ENCODE results near the gene FAM124B. TPM values are rescaled to one million over a fixed set of nuclear protein-coding genes. Genes with fewer than 3 reads are reported as not detected.

FAM124B gene
- total RNA-seq, 4 donors from 2014 or later, result 0.38 to 2.7 (median 1.2) TPM

DNA sequence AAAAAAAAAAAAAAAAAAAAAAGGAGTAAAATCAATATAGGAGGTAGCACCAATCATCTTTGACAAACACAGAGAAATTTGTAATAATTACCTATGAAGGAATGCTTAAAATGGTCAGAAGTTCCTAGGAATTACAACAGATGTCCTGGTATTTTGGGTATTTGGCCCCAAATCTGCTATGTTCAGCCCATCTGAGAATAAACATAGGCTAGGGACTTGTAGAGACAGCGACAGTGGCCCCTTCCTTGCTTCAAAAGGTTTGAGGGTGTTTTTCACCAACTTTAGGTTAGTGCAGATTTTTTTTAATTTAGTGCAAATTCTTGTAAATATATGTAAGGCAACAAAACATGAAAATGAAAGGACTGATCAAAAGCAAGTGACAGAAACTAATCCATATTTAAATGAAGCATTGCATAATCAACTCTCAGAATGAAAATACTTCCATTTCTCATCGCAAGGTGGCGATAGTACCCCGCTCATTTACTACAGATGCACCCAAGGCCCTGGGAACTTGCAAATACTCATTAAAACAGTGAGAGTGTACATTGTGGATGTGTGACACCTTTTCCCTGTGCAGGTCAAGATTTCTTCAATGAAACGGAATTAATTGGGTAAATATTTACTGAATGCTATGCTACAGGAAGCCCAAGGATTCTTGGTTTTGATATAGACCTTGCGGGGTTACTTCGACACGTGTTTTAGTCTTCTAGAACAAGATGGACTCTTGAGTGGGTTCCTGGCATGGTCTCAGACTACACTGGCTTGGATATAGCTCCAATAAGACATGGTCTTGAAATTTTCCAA lies 44.6 kb downstream of the FAM124B start:
- 48 to 50% methylated on average over 8 of the region's 8 CpGs for WGBS, 2 donors
- intact Hi-C loops (cut with DNase I), result loop anchor here (5.0 to 10.0 kb wide), 2 partner anchors 295 to 418 kb away; no protein-coding TSS in a partner anchor

DNA sequence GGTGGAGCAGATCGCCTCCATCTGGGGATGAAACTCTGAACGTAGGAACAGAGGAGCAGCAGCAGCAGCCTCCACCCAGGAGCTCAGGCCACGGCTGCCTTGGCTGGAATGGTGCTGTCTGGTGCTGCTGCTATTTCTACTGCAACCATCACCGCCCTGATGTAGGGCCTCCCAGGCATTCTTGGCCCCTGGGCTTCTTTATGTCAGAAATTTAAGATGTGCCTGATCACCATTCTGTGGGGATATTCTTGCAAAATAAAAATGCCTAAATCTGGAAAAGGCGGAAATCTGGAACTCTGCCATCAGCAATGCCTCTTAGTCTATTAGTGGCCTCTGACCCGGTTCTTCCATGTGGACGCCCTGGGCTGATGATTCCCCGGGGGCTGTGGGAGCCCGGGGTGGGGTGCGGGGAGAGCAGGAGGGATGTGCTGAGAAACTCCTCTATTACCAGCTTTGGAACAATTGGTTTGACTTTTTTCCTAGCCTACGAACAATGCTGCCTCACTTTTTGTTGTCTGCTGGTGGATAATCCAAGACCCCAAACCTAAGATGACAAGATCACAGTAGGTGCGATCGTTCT lies 47.2 kb downstream of the FAM124B start:
- Histone ChIP-seq H3K27ac (no peak overlapping the region), H3K9me3 (no peaks in the 10 kb centered on the region), H3K4me3 (no peak overlapping the region), H3K4me1 (no peaks in the 10 kb centered on the region), H3K36me3 (no peaks in the 10 kb centered on the region), H3K27me3 (no peaks in the 10 kb centered on the region)
- DNase-seq, result no peak
- intact Hi-C loops (cut with DNase I), result loop anchor here (5.0 to 10.0 kb wide), 2 partner anchors 298 to 420 kb away; no protein-coding TSS in a partner anchor
- TF ChIP-seq POLR2A (IDR thresholded peaks at IDR 0.05), result no peak
- TF ChIP-seq, protein P1, sequence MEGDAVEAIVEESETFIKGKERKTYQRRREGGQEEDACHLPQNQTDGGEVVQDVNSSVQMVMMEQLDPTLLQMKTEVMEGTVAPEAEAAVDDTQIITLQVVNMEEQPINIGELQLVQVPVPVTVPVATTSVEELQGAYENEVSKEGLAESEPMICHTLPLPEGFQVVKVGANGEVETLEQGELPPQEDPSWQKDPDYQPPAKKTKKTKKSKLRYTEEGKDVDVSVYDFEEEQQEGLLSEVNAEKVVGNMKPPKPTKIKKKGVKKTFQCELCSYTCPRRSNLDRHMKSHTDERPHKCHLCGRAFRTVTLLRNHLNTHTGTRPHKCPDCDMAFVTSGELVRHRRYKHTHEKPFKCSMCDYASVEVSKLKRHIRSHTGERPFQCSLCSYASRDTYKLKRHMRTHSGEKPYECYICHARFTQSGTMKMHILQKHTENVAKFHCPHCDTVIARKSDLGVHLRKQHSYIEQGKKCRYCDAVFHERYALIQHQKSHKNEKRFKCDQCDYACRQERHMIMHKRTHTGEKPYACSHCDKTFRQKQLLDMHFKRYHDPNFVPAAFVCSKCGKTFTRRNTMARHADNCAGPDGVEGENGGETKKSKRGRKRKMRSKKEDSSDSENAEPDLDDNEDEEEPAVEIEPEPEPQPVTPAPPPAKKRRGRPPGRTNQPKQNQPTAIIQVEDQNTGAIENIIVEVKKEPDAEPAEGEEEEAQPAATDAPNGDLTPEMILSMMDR (IDR thresholded peaks at IDR 0.05), result no peak
- WGBS, 2 donors, result 73 to 79% methylated on average over 9 to 13 of the region's 13 CpGs

More for the DNA sequence above, 44.6 kb downstream of the FAM124B start:
- TF ChIP-seq, protein P1 (IDR thresholded peaks at IDR 0.05), result peak; percentile 36 to 90 (median 86)
- TF ChIP-seq POLR2A (IDR thresholded peaks at IDR 0.05), result no peak
- Histone ChIP-seq H3K36me3 (no peaks in the 10 kb centered on the region), H3K27me3 (no peaks in the 10 kb centered on the region), H3K9me3 (no peaks in the 10 kb centered on the region), H3K4me1 (peaks cover 0 to 12% (median 0%) of the 10 kb centered on the region in 3 donors), H3K4me3 (no peak overlapping the region), H3K27ac (no peak overlapping the region)
- DNase-seq, result no peak

DNA sequence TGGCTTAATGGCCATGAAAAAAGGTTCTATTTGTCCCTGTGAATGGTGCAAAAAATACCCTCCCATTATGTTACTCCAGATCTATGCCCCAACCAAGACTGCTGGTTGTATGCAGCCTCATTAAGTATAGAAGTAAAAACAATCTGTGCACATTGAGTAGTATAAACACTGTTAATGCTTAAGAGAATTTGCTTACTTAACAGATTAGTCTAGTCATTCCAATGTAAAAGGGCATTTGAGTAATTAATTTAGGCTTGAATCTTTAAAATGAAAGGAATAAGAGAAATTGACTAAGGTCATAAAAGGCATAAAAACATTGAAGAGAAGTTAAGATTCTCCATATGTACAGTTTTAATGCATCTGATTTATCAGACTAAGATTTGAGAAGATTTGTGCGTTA lies 51.2 kb downstream of the FAM124B start:
- no peaks in the 10 kb centered on the region for H3K9me3 ChIP-seq
- no peak overlapping the region for H3K27ac ChIP-seq
- H3K4me1 ChIP-seq, result peaks cover 0 to 3% (median 0%) of the 10 kb centered on the region in 3 donors
- intact Hi-C loops (cut with DNase I), result loop anchor here (10.0 kb wide), 1 partner anchor 424 kb away; no protein-coding TSS in a partner anchor
- no peaks in the 10 kb centered on the region for H3K27me3 ChIP-seq
- no peak for DNase-seq
- no peak for TF ChIP-seq POLR2A (IDR thresholded peaks at IDR 0.05)
- TF ChIP-seq, protein P1 (IDR thresholded peaks at IDR 0.05), result no peak
- WGBS, 2 donors, result 90 to 100% methylated on average over 1 of the region's 1 CpG
- H3K4me3 ChIP-seq, result no peak overlapping the region
- no peaks in the 10 kb centered on the region for H3K36me3 ChIP-seq

DNA sequence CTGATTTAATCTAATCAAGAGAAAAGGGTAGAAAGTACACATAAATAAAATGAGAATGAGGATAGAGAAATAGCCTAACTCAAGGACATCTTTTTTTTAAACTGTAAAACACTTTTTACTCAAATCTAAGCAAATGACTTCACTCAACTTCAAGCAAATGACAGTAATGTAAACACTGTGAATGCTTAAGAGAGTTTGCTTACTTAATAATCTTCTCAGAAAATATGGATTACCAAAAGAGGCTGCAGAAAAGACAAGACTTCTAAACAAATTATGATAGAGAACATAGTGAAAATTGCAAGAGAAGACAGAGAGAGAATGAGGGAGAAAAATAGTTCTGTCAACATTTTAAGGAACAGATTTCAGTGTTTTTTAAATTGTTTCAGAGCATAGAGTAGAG lies 52.5 kb downstream of the FAM124B start:
- DNase-seq, result no peak
- Histone ChIP-seq H3K27me3 (no peaks in the 10 kb centered on the region), H3K4me1 (peaks cover 0 to 3% (median 0%) of the 10 kb centered on the region in 3 donors), H3K27ac (no peak overlapping the region), H3K9me3 (no peaks in the 10 kb centered on the region), H3K36me3 (no peaks in the 10 kb centered on the region), H3K4me3 (no peak overlapping the region)
- intact Hi-C loops (cut with DNase I), result no loop called here
- TF ChIP-seq POLR2A (IDR thresholded peaks at IDR 0.05), result no peak
- TF ChIP-seq, protein P1 (IDR thresholded peaks at IDR 0.05), result no peak

All from esophagus squamous epithelium (tissue), 5 donors.